HG03025 (cell line): Measurements from ENCODE around the gene AK9.
"Not testable (repeated sequence)": the region's sequence is repeated elsewhere in the genome, so short reads cannot be mapped to it uniquely, and the experiment has no call there.

ENCODE experiments used
- ATAC-seq: cut with Tn5 transposase; IDR thresholded peaks from one replicate; pipeline ENCODE4 v1.9.1; 2021; ENCODE audit warnings: mild to moderate bottlenecking, moderate library complexity; ENCODE audit not compliant: unreplicated experiment, low FRiP score

The AK9 gene

DNA sequence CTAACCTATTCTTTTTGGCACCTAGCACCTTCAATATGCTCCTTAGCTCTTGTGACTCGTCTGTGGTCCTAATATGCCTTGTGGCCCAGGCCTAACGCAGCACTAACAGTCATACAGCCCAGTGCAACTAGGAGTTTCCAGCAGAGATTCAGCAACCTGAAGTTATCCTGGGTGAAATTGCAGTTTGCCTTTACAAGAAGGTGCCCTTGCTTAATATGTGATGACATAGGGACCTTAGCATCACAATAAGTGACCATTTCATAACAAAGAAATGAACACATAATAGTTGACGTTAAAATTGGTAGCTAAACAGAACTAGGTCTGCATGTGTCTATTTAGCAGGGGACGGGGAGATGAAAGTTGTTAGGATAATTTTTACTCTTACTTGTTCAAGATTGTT, 10.2 kb upstream of the AK9 start:
- ATAC-seq: no peak

DNA sequence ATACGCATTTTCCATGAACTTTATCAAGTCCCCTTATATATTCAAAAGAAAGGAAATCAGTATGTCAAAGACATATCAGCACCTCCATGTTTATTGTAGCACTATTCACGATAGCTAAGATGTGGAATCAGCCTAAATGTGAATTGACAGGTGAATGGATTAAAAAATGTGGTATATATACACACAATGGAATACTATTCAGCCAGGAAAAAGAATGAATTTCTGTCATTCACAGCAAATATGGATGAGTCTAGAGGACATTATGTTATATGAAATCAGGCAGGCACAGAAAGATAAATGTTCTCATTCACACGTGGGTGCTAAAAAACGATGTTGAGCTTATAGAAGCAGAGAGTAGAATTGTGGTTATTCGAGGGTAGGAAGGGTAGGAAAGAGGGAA, 5.4 kb upstream of the AK9 start:
- no peak for ATAC-seq

DNA sequence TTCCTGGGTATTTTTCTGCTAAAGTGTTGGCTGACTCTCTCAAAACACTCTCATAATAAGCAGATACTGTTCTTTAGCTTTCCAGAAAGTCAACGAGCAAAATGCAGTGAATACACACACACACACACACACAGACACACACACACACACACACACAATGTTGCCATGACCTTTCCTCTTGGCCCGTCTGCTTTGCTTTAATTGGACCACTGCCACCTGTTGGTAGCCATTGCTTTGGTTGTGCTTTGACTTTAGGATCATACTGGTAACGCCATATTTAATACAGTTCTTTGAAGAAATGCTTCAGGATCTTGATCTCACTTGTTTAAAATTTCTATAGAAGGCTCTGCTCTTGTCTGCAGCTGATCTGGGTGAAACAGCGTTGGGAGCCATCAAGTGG, 4.5 kb upstream of the AK9 start:
- no peak for ATAC-seq

DNA sequence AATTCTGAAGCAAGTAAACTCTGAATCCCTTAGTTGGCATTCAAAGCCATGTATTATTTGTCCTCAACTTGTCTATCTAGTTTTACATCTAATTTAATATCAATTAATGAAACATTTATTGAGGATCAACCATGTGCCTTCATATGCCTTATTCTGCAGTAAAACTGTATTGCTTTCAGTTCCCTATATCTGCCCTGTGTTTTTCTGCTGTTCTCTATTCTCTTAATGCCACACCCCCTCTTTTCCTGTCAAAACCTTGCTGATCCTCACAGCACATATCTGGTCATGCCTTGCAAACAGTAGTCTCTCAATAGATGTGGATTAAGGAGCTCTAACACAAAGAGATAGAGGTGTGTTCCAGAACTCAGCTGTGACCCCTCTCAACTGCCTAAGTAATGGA, 2.1 kb upstream of the AK9 start:
- peak; percentile 46 for ATAC-seq

DNA sequence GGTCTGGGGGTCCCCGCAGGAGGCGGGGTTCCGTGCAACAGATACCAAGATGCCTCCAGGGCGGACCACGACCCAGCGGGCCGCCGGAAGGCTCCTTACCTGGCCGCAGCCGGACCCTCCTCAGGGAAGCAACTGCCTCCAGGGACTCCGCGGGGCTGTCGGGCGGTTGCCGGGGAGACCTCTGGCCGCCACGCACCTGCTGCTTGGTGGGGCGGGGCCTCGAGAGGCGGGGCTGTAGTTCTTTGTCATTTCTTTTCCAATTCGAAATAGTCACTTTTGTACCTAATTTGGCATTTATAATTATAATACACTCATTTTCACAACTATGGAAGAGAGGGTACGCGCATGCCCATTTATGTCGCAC, 647 bp downstream of the AK9 start:
- ATAC-seq: peak; percentile 39

DNA sequence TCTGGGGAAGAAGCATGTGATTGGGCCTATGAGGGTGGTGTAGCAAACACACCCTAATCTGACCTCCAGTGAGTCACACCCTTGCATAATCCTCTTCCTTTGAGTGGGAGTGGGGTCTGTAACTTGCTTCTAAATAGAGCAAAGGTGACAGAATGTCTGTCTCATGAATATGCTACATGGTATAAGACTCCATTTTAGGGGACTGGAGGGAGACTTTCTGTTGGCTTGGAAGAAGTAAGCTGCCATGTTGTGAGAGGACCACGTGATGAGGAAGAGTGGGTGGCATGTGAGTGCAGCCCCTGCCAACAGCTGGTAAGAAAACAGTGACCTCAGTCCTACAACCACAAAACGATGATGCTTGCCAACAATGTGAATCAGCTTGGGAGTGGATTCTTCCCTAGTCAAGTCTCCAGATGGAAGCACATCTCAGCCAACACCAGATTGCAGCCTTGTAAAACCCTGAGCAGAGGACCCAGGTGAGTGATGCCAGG, 3.7 kb downstream of the AK9 start:
- ATAC-seq: no peak

DNA sequence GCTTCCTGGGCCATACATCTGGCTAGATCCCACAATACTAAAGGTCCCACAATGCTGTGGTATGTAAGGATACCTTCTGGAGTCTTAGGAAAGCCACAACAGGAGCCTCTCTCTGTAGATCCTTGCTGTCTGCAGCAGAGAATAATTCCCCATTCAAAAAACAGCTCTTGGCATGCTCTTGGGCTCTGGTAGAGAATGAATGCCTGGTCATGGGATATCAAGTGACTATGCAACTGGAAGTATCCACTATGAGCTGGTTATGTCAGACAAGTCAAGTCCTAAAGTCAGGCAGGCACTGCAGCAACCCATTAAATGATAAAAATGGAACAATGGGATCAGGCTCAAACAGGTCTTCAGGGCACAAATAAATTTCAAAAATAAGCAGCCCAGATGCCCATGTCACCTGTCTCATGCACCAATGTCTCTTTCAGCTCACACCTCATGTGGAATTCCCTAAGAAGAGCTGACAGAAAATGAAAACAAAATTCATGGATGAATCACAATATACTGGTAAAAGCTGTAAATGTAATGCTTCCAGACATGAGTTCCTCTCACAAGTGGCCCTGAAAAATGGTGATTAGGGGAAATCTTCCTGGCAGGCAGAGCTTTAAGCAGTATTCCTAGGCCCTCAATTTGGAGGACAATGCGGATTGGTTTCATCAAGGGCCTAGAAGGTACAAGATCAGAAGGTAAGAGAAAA, 4.3 kb downstream of the AK9 start:
- ATAC-seq: no peak

DNA sequence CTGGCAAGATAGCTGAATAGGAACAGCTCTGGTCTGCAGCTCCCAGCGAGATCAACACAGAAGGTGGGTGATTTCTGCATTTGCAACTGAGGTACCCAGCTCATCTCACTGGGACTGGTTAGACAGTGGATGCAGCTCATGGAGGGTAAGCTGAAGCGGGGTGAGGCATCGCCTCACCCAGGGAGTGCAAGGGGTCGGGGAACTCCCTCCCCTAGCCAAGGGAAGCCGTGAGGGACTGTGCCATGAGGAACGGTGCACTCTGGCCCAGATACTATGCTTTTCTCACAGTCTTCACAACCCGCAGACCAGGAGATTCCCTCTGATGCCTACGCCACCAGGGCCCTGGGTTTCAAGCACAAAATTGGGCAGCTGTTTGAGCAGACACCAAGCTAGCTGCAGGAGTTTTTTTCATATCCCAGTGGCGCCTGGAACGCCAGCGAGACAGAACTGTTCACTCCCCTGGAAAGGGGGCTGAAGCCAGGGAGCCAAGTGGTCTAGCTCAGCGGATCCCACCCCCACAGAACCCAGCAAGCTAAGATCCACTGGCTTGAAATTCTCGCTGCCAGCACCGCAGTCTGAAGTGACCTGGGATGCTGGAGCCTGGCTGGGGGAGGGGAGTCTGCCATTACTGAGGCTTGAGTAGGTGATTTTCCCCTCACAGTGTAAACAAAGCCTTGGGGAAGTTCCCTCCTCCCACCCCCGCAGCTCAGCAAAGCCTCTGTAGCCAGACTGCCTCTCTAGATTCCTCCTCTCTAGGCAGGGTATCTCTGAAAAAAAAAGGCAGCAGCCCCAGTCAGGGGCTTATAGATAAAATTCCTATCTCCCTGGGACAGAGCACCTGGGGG, 12.1 kb downstream of the AK9 start:
- ATAC-seq: not testable (repeated sequence)

DNA sequence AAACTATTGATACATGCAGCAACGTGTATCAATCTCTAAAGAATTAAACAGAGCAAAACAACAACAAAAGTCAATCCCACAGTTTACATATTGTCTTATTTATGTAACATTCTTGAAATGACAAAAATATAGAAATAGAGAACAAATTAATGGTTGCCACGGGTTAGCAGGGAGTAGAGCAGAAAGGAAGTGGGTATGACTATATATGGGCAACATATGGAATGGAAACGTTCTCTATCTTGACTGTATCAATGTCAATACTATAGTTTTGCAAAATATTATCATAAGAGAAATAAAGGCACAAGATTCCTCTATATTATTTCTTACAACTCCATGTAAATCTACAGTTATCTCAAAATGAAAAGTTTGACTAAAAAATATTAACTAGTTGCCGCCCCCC, 12.8 kb downstream of the AK9 start:
- ATAC-seq: no peak

DNA sequence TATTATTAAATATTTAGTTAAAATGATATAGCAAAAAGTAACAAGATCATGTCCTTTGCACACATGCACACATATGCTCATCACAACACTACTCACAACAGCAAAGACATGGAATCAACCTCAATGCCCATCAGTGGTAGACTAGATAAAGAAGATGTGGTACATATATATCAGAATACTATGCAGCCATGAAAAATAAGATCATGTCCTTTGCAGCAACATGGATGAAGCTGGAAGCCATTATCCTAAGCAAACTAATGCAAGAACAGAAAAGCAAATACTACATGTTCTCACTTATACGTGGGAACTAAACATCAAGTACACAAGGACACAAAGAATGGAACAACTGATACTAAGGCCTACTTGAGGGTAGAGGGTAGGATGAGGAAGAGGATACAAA, 14.3 kb downstream of the AK9 start:
- no peak for ATAC-seq

DNA sequence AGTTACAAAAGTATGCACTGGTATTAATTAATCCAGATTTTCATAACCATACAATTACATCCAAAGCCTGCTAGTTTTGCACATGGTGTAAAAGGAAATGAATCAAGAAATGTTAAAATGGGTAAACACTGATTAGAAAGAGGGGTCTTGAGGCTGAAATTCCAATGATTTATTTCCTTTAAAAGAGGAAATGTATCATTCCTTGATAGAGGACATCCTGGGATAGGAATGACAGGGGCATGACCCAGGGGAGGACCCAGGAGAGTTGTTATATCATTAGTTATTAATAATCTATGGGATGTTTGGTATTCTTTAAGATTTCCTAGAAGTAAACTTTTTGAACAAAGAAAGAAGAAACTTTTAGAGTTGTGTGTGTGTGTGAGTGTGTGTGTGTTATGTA, 18.2 kb downstream of the AK9 start:
- no peak for ATAC-seq

DNA sequence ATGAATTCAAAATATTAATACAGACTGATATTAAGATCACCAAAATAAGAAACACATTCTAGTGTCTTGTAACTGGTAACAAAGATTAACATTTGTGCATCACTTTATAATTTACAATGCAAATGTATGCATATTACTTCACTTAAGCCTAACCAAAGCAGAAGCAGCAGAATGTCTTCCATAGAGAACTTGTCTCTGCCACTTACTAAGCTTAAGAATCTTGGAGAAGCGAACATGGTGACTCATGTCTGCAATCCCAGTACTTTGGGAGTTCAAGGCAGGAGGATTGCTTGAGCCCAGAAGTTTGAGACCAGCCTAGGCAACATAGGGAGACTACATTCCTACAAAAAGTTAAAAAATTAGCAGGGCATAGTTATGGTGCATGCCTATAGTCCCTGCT, 18.8 kb downstream of the AK9 start:
- ATAC-seq: no peak

DNA sequence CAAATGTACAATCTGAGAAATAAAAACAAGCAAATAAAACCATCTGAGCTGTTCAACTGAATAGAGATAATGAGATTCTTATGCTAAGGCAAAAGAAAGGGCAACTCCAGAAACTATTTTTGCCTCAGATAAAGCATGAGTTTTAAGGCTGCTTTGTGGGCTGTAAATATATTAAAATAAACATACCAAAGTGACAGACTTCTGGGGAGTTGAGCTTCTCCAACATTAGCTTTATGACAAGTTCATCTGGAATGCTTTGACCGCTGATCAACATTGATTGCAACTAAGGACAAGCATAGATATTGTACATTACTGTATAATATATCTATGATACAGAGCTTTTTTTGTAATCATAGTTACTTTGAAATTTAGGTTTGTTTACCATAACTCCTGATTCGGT, 19.3 kb downstream of the AK9 start:
- ATAC-seq: no peak

DNA sequence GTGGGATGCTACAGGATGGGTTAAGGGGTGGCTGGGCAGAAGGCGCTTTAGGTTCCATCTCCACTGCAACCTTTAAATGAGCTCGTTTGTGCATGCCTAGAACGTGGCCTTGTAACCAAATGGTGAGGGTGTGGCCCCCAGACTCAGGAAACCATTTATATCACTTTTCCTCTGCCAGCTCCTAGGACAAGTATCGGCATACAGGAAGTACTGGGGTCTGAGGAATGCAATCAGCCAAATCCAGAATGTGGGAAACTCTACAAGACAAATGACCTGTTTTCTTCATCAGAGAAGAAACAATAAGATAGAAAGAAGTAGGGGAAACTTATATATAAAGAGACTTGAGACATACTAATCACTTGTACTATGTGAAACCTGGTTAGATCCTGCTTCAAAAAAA, 21.2 kb downstream of the AK9 start:
- ATAC-seq: no peak

DNA sequence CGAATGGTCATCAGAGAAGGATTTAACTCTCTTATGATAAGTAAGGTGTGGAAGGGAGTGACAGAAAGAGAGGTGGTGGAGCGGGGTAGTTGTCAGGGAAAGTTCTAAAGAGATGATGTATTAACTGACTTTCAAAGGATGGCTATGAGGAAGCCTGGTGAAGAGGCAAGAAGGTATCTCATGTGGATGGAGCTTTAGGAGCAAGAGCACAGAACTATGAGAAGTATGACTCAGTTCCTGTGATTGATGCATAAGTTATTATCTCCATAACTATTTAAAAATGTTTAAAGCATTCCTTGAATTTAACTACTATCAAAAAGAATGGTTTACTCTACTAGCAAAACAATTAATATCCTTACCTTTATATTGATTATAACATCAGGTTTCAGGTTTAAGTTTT, 28.8 kb downstream of the AK9 start:
- no peak for ATAC-seq

DNA sequence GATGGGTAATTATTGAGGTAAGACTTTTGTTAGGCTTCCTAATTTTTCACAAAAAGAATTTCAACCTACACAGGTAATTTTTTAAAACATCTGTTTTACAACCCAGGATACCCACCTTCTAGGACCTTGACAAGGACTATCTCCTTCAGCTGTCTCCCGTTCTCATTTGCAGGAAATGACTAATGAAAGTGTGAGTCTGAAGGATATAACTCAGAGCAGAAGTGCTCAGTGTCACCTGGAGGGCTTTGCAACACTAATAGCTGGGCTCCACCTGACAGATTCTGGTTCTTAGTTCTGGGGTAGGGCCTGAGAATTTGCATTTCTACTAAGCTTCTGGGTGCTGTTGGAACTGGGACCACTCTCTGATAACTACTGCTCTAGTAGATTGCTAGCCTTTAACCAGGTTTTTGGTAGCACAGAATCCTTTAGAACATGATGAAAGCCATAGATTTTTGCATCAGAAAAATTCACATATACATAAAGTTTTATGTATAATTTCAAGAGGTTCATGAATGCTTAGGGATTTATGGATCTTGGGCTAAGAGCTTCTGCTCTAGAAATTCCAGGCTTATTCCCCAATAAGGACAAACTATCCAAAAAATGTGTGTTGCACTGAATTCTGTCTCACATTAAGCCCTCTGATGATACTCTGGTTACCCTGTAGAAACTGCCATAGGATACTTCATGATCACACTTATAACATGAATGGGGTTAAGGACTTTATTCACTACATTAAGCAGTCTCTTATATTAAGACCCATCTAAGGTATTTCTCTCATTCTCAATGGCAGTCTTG, 30.3 kb downstream of the AK9 start:
- ATAC-seq: no peak

DNA sequence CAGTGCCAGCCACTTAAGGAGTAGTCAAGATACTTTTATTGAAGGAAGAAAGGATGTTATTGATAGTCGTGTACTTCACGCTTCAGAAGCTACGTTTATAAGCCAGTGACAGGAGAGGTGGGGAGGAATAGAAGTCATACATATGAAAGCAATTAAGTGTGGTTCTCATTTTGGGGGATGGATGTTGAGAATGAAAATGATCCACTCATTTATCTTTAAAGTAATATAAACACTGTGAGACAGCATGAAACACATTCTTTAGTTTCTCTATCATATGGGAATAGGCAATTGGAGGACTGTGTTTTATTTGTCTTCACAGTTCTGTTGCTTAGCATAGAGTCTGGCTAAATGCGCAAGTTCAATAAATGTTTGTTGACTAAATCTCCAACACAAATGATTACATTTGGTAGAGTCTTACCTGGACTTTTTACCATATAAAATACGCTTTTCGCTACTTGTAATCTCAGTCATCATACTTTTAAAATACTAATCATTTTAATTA, 35.2 kb downstream of the AK9 start:
- no peak for ATAC-seq

DNA sequence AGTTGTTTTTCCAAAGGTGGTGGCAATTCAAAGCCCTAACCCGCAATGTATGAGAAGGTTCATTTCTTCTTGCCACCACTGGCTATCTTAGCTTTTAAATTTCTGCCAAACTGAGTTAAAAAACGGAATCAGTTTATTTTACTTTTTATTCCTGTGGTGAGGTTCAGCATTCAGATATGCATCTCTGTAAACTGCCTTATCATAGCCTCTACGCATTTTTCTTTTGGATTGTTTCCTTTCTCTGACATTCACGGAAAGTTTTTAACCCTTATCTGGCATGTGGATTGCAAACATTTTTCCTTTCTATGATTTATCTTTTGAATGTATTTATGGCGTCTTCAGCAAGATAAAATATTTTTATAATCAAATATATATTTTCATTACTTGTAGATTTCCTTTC, 37.7 kb downstream of the AK9 start:
- no peak for ATAC-seq

DNA sequence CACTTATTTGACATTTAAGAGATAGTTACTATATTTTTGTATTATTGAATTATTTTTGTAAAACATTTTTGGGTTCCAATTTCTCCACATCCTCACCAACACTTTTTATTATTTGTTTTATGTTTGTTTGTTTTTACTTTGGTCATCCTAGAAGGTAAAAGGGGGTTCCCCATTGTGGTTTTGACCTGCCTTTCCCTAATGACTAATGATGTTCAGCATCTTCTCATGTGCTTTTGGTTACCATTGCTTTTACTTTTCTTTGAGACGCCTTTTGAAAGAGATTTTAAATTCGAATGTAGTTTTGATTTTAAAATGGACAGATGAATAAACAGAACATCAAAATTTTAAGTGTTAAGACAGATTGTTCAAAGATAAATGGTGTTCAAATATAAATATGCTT, 46.9 kb downstream of the AK9 start:
- ATAC-seq: no peak

DNA sequence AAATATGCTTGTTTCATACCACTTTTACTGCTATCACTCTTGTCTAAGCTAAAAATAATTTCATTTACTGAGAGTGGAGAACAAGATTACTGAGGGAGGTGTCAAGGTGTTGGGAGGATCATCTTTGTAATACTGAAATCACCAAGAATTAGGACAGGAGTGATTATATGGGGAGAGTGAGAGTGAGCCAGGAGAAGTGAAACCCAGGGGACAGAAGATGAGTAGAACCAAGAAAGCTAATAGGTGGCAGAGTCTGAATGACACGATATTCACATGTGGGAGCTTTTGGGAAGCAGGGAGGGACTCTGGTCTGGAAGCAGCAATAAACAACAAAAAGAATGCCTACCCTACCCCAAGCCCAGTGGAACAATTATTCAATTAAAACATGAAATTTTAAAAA, 58.6 kb downstream of the AK9 start:
- no peak for ATAC-seq

DNA sequence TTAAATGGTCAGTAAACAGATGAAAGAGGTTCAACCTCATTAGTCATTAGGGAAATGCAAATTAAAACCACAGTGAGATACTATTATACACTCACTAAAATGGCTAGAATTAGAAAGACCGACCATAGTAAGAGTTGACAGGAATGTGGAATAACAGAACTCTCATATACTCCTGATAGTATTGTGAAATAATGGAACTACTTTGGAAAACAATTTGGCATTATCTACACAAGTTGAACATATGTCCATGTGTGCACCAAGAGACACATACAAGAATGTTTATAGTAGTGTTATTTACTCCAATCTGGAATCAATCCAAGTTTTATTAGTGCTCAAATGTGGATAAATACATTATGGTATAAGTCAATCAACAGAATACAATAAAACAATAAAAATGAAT, 59.6 kb downstream of the AK9 start:
- ATAC-seq: no peak
